H1 (cell line): ENCODE measurements around the gene RNF175. TPM values are rescaled to one million over a fixed set of nuclear protein-coding genes. Genes with fewer than 3 reads are reported as not detected.

Source experiments
- ASH2L ChIP-seq: fragments of 200-600, 300-600 bp; sonication (generic); IDR thresholded peaks from one replicate; pipeline ENCODE4 v1.7.1; 2017; ENCODE audit warnings: low read length
- BACH1 ChIP-seq: IDR thresholded peaks from 2 replicates; pipeline ENCODE4 v1.6.1; 2012; ENCODE audit warnings: low read length, improper control_type of control experiment
- BCL11A ChIP-seq, 2 experiments: IDR thresholded peaks; one replicate each; pipeline ENCODE4 v1.6.1; 2011; ENCODE audit warnings: low read depth in 2 of 2, low read length in 2 of 2, mild to moderate bottlenecking in 2 of 2
- BRCA1 ChIP-seq: IDR thresholded peaks from 2 replicates; pipeline ENCODE4 v1.6.1; 2012; ENCODE audit warnings: low read depth, low read length, improper control_type of control experiment
- E2F6 ChIP-seq: IDR thresholded peaks from 2 replicates; pipeline ENCODE4 v1.6.1; 2012; ENCODE audit warnings: inconsistent platforms
- FOSL1 ChIP-seq: IDR thresholded peaks from 2 replicates; pipeline ENCODE4 v1.6.1; 2011; ENCODE audit warnings: mild to moderate bottlenecking, low read depth, low read length, moderate library complexity; ENCODE audit not compliant: insufficient read depth
- KDM5A ChIP-seq: fragments of 200-600 bp; IDR thresholded peaks from 2 replicates; pipeline ENCODE4 v1.7.1; 2012; ENCODE audit warnings: mild to moderate bottlenecking, low read length, inconsistent platforms, mixed read lengths
- MAFK ChIP-seq: IDR thresholded peaks from 2 replicates; pipeline ENCODE4 v1.6.1; 2012; ENCODE audit warnings: low read depth, mild to moderate bottlenecking, improper control_type of control experiment, low read length
- MAX ChIP-seq: IDR thresholded peaks from 2 replicates; pipeline ENCODE4 v1.6.1; 2012; ENCODE audit warnings: inconsistent platforms
- NANOG ChIP-seq: IDR thresholded peaks from 2 replicates; pipeline ENCODE4 v1.6.1; 2011; ENCODE audit warnings: low read length, low read depth, mild to moderate bottlenecking, inconsistent platforms; ENCODE audit not compliant: insufficient read depth, poor library complexity, severe bottlenecking
- POLR2A ChIP-seq, 2 experiments: IDR thresholded peaks; 1 replicate in 1 of 2; 2 replicates in 1 of 2; pipeline ENCODE4 v1.6.1; 2011; ENCODE audit warnings: low read depth in 2 of 2, low read length in 2 of 2, mild to moderate bottlenecking in 2 of 2; ENCODE audit errors: control extremely low read depth in 1 of 2
- POLR2AphosphoS5 ChIP-seq: IDR thresholded peaks from 2 replicates; pipeline ENCODE4 v1.6.1; 2011; ENCODE audit warnings: low read depth, low read length
- RBBP5 ChIP-seq: IDR thresholded peaks from 2 replicates; pipeline ENCODE4 v1.7.1; 2012; ENCODE audit warnings: low read depth, mild to moderate bottlenecking, inconsistent platforms, low read length, moderate library complexity, borderline replicate concordance
- RFX5 ChIP-seq: IDR thresholded peaks from 2 replicates; pipeline ENCODE4 v1.6.1; 2011; ENCODE audit warnings: low read depth, low read length, improper control_type of control experiment, borderline replicate concordance
- RXRA ChIP-seq: IDR thresholded peaks from 2 replicates; pipeline ENCODE4 v1.6.1; 2011; ENCODE audit warnings: low read depth, mild to moderate bottlenecking, low read length, moderate library complexity; ENCODE audit not compliant: insufficient read depth
- SAP30 ChIP-seq: fragments of 300-600 bp; sonication (generic); IDR thresholded peaks from 2 replicates; pipeline ENCODE4 v1.7.1; 2012; ENCODE audit warnings: low read length, moderate library complexity, mild to moderate bottlenecking, inconsistent platforms; ENCODE audit not compliant: insufficient read depth, insufficient replicate concordance
- SIRT6 ChIP-seq: IDR thresholded peaks from one replicate; pipeline ENCODE4 v1.7.1; 2012; ENCODE audit warnings: low read length, inconsistent platforms
- SIX5 ChIP-seq: IDR thresholded peaks from 2 replicates; pipeline ENCODE4 v1.6.1; 2011; ENCODE audit warnings: mild to moderate bottlenecking, low read depth, low read length
- SP1 ChIP-seq: IDR thresholded peaks from 2 replicates; pipeline ENCODE4 v1.6.1; 2011; ENCODE audit warnings: low read depth, low read length
- SP2 ChIP-seq: IDR thresholded peaks from 2 replicates; pipeline ENCODE4 v1.6.1; 2012; ENCODE audit warnings: mild to moderate bottlenecking, low read length, inconsistent platforms
- SP4 ChIP-seq: IDR thresholded peaks from 2 replicates; pipeline ENCODE4 v1.6.1; 2012; ENCODE audit warnings: low read length, inconsistent platforms
- SRF ChIP-seq: IDR thresholded peaks from 2 replicates; pipeline ENCODE4 v1.6.1; 2011; ENCODE audit warnings: mild to moderate bottlenecking, low read depth, low read length, moderate library complexity
- TAF7 ChIP-seq: optimal IDR thresholded peaks from 2 replicates; pipeline ENCODE3; 2011; ENCODE audit warnings: low read depth, mild to moderate bottlenecking, inconsistent platforms, low read length, moderate library complexity, borderline replicate concordance
- TBP ChIP-seq: IDR thresholded peaks from 2 replicates; pipeline ENCODE4 v1.6.1; 2011; ENCODE audit warnings: low read depth, low read length, improper control_type of control experiment
- TCF12 ChIP-seq: IDR thresholded peaks from 2 replicates; pipeline ENCODE4 v1.6.1; 2011; ENCODE audit warnings: low read depth, mild to moderate bottlenecking, low read length
- USF2 ChIP-seq: IDR thresholded peaks from 2 replicates; pipeline ENCODE4 v1.6.1; 2011; ENCODE audit warnings: low read length, improper control_type of control experiment
- YY1 ChIP-seq: IDR thresholded peaks from 2 replicates; pipeline ENCODE4 v1.6.1; 2011; ENCODE audit warnings: low read depth, mild to moderate bottlenecking, low read length
- polyA plus RNA-seq, 7 experiments: library from polyadenylated mRNA; depleted of rRNA in 3 of 7; stranded (reverse) in 5 of 7; unstranded in 2 of 7; fragments of >200 nt in 5 of 7; fragments of 200-250 nt in 2 of 7; gene quantifications; 1 replicate in 5 of 7; 2 replicates in 1 of 7; 4 replicates in 1 of 7; pipeline versions ENCODE4 v1.2.1 to v1.2.3, GENCODE V29; 2011 to 2013; ENCODE audit warnings: missing spikeins in 2 of 7, mixed read lengths in 2 of 7
- total RNA-seq: library from RNA; stranded (reverse); fragmentation: NEBNext Ultra II Directional; extraction: Animal tissue kit (Norgen Biotek cat#: 25700); gene quantifications from 2 replicates; pipeline ENCODE4 v1.2.1, GENCODE V29; 2021

RNF175 gene
- total and polyA plus RNA-seq, 2 of the 8 experiments (the other 6 are each of a cell fraction or from before 2014, with no cell fraction given), result 7.9 to 9.8 TPM

GRCh38 chr4:153773236-153773690 lies 13.4 kb upstream of the RNF175 start (continued):
- TF ChIP-seq E2F6, result no peak
- no peak for TF ChIP-seq TCF12
- 0 out of 2 replicates have a peak, but pooled peaks have one; percentile 48 for TF ChIP-seq YY1
- no peak for TF ChIP-seq FOSL1
- no peak for TF ChIP-seq RXRA
- no peak for TF ChIP-seq BRCA1
- no peak for TF ChIP-seq BACH1
- no peak for TF ChIP-seq SAP30
- no peak for TF ChIP-seq KDM5A
- TF ChIP-seq POLR2AphosphoS5, result no peak
- no peak for TF ChIP-seq SP2
- TF ChIP-seq SIX5, result no peak
- no peak for TF ChIP-seq TBP
- TF ChIP-seq POLR2A (IDR thresholded peaks at IDR 0.05; ENCODE audit: control extremely low read depth in 1 of 2, low read depth in 2 of 2, low read length in 2 of 2), result no peak
- TF ChIP-seq SP4, result no peak
- TF ChIP-seq RFX5, result no peak
- TF ChIP-seq USF2, result no peak
- TF ChIP-seq SP1, result no peak
- TF ChIP-seq ASH2L, result no peak
- TF ChIP-seq NANOG, result no peak
- no peak for TF ChIP-seq SRF
- TF ChIP-seq RBBP5, result no peak
- TF ChIP-seq TAF7, result no peak
- no peak for TF ChIP-seq BCL11A (IDR thresholded peaks at IDR 0.05; ENCODE audit: low read depth in 2 of 2, low read length in 2 of 2)
- no peak for TF ChIP-seq MAX
- no peak for TF ChIP-seq SIRT6
- no peak for TF ChIP-seq MAFK
